Ammon's horn (tissue), 1 donor: ENCODE data around the gene CLEC16A.

ENCODE experiments used
- DNase-seq: peaks from one replicate; pipeline ENCODE4 v3.0.0-alpha.2; 2016; ENCODE audit warnings: low spot score

The CLEC16A gene

GRCh38 chr16:11015607-11016006 lies 71.2 kb downstream of the CLEC16A start:
- DNase-seq, result no peak

- DNase-seq, result no peak
Observed at GRCh38 chr16:11016524-11016988, 72.2 kb downstream of the CLEC16A start.

- DNase-seq, result no peak
Observed at GRCh38 chr16:11016993-11017392, 72.6 kb downstream of the CLEC16A start.

- no peak for DNase-seq
Observed at GRCh38 chr16:11017499-11017898, 73.1 kb downstream of the CLEC16A start.

- no peak for DNase-seq
Observed at GRCh38 chr16:11020388-11020787, 76.0 kb downstream of the CLEC16A start.

- DNase-seq, result no peak
Observed at GRCh38 chr16:11020792-11021551, 76.6 kb downstream of the CLEC16A start.

- no peak for DNase-seq
Observed at GRCh38 chr16:11022002-11022401, 77.6 kb downstream of the CLEC16A start.

GRCh38 chr16:11023262-11024039 lies 79.1 kb downstream of the CLEC16A start:
- DNase-seq, result no peak

- DNase-seq, result no peak
Observed at GRCh38 chr16:11024333-11025053, 80.1 kb downstream of the CLEC16A start.

GRCh38 chr16:11025120-11025531 lies 80.8 kb downstream of the CLEC16A start:
- DNase-seq, result no peak

- DNase-seq, result no peak
Observed at GRCh38 chr16:11029948-11030347, 85.6 kb downstream of the CLEC16A start.

GRCh38 chr16:11030990-11031510 lies 86.7 kb downstream of the CLEC16A start:
- no peak for DNase-seq

GRCh38 chr16:11032000-11032921 lies 87.9 kb downstream of the CLEC16A start:
- DNase-seq, result no peak

- DNase-seq, result peak; percentile 44
Observed at GRCh38 chr16:11032922-11033291, 88.5 kb downstream of the CLEC16A start.

GRCh38 chr16:11033629-11034420 lies 89.5 kb downstream of the CLEC16A start:
- DNase-seq, result no peak

- no peak for DNase-seq
Observed at GRCh38 chr16:11034481-11034931, 90.1 kb downstream of the CLEC16A start.

- DNase-seq, result no peak
Observed at GRCh38 chr16:11035096-11035495, 90.7 kb downstream of the CLEC16A start.

- no peak for DNase-seq
Observed at GRCh38 chr16:11036040-11036439, 91.7 kb downstream of the CLEC16A start.

- no peak for DNase-seq
Observed at GRCh38 chr16:11036868-11037410, 92.6 kb downstream of the CLEC16A start.

GRCh38 chr16:11038305-11038704 lies 93.9 kb downstream of the CLEC16A start:
- no peak for DNase-seq
